Left lung (tissue), 10 donors: ENCODE data around the gene PCBP1. TPM values are rescaled to one million over a fixed set of nuclear protein-coding genes. Genes with fewer than 3 reads are reported as not detected.
A peak's percentile ranks its signal among the peaks of the same experiment; 100 is the strongest.

Experiments used
- ATAC-seq: fragments of 200-7000 bp; cut with Tn5 transposase; one replicate; pipeline ENCODE4 v1.9.1; 2020; ENCODE audit warnings: moderate library complexity
- DNase-seq, 4 donors: peaks; one replicate each; pipeline ENCODE4 v3.0.0-alpha.2; 2013 to 2020
- H3K27ac ChIP-seq, 2 donors: fragments of 200-600 bp; sonication (generic) in 1 of 2; one replicate each; pipeline versions ENCODE4 v1.5.0 to v1.8.0; 2020 to 2021
- H3K27me3 ChIP-seq, 2 donors: fragments of 200-600 bp; sonication (generic) in 1 of 2; one replicate each; pipeline versions ENCODE4 v1.5.0 to v1.8.0; 2020 to 2021
- H3K36me3 ChIP-seq, 2 donors: fragments of 200-600 bp; sonication (generic) in 1 of 2; one replicate each; pipeline versions ENCODE4 v1.5.0 to v1.8.0; 2020 to 2021
- H3K4me1 ChIP-seq, 2 donors: fragments of 200-600 bp; one replicate each; pipeline ENCODE4 v1.8.0; 2021
- H3K4me3 ChIP-seq, 2 donors: fragments of 200-600 bp; sonication (generic) in 1 of 2; one replicate each; pipeline versions ENCODE4 v1.5.0 to v1.8.0; 2020 to 2021; ENCODE audit warnings: mild to moderate bottlenecking in 1 of 2
- H3K9me3 ChIP-seq, 2 donors: fragments of 200-600 bp; sonication (generic) in 1 of 2; one replicate each; pipeline versions ENCODE4 v1.5.0 to v1.8.0; 2020 to 2021
- intact Hi-C, 2 donors: fragments of 100-400 bp; cut with DNase I; formaldehyde crosslinking; loops; one replicate each; pipeline versions ENCODE4 v1.11.2 to v1.14.2; 2022
- polyA plus RNA-seq, 6 donors: library from polyadenylated mRNA; unstranded; fragments of 120-200 nt; gene quantifications; one replicate each; pipeline ENCODE4 v1.2.1, GENCODE V29; 2013; ENCODE audit not compliant: insufficient read length in 6 of 6
- total RNA-seq, 2 donors: library from RNA; stranded (reverse); fragmentation: NEBNext Ultra II Directional; extraction: Animal tissue kit (Norgen Biotek cat#: 25700); gene quantifications; one replicate each; pipeline ENCODE4 v1.2.1, GENCODE V29; 2021
- TF ChIP-seq, protein P1 (sequence below), 2 donors: fragments of 200-600 bp; sonication (generic) in 1 of 2; IDR thresholded peaks; one replicate each; pipeline versions ENCODE4 v1.5.0 to v1.8.0; 2021; ENCODE audit warnings: antibody characterized with exemption in 2 of 2
- donor health status: DM: no; HTN: yes; CAD: no.
- donor health status: DM: no; HTN: no; CAD: no.

Gene PCBP1
- total and polyA plus RNA-seq, 8 donors = 172 to 404 (median 226) TPM

DNA sequence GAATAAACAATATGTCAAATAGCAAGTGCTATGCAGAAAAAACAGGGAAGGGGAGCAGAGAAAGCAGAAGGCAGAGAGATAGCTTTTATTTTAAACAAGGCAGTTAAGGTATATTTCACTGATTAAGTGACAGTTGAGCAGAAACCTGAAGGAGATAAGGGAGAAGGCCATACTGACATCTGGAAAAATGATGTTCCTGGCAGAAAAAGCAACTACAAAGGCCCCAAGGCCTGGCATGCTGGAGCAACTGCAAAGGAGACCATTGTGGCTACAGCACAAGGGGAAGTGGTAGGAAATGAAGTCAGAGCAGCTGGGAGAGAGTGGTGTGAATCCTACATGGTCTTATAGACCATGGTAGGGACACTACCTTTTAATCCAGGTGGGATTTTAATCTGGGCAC is 8.9 kb upstream of the PCBP1 start:
- no peak for ATAC-seq
- Histone ChIP-seq H3K36me3 (peaks cover 0 to 82% of the 10 kb centered on the region in 2 donors), H3K4me3 (no peak overlapping the region)

DNA sequence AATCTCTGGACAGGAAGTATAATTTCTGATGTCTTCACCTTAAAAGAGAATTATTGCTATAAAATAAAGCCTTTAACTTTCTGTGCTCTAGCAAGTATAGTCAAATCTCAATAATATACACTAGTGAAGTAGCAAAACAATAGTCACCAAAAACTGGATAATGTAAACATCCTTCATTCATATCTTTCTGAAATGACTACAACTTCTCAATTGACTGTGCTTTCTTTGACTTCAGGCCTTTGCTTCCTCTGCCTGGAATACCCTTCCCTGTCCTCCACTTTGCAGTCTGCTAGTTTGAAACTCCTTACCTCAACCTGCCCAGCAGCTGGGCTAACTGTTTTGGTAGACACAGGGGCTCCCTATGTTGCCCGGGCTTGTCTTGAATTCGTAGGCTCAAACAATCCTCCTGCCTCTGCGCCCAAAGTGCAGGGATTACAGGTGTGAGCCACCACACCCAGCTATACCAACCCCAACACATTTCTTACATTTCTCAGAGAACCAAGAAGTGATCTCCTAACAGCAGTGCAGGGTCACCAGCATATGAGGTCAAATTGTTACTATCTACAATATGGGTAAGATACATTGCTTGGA is 6.6 kb upstream of the PCBP1 start:
- Histone ChIP-seq H3K4me1 (peaks cover 18 to 72% of the 10 kb centered on the region in 2 donors), H3K4me3 (no peak overlapping the region), H3K27ac (peak overlapping the region in 1 of 2 donors; percentile 48), H3K9me3 (no peaks in the 10 kb centered on the region), H3K36me3 (peaks cover 0 to 75% of the 10 kb centered on the region in 2 donors), H3K27me3 (no peaks in the 10 kb centered on the region)
- DNase-seq (no peak), ATAC-seq (no peak)
- TF ChIP-seq, protein P1, sequence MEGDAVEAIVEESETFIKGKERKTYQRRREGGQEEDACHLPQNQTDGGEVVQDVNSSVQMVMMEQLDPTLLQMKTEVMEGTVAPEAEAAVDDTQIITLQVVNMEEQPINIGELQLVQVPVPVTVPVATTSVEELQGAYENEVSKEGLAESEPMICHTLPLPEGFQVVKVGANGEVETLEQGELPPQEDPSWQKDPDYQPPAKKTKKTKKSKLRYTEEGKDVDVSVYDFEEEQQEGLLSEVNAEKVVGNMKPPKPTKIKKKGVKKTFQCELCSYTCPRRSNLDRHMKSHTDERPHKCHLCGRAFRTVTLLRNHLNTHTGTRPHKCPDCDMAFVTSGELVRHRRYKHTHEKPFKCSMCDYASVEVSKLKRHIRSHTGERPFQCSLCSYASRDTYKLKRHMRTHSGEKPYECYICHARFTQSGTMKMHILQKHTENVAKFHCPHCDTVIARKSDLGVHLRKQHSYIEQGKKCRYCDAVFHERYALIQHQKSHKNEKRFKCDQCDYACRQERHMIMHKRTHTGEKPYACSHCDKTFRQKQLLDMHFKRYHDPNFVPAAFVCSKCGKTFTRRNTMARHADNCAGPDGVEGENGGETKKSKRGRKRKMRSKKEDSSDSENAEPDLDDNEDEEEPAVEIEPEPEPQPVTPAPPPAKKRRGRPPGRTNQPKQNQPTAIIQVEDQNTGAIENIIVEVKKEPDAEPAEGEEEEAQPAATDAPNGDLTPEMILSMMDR (IDR thresholded peaks at IDR 0.05) = no peak
- intact Hi-C loops = loop anchor here in 1 of 2 donors (10.0 kb wide), 1 partner anchor 166 kb away; the partner anchor contains the start of gene MXD1

More for the DNA sequence above, 8.9 kb upstream of the PCBP1 start:
- intact Hi-C loops = no loop called here
- H3K9me3 ChIP-seq = no peaks in the 10 kb centered on the region
- peaks cover 3 to 48% of the 10 kb centered on the region in 2 donors for H3K4me1 ChIP-seq
- TF ChIP-seq, protein P1 (IDR thresholded peaks at IDR 0.05) = no peak
- no peaks in the 10 kb centered on the region for H3K27me3 ChIP-seq
- H3K27ac ChIP-seq = peak overlapping the region; percentile 20 to 74
- DNase-seq = no peak

DNA sequence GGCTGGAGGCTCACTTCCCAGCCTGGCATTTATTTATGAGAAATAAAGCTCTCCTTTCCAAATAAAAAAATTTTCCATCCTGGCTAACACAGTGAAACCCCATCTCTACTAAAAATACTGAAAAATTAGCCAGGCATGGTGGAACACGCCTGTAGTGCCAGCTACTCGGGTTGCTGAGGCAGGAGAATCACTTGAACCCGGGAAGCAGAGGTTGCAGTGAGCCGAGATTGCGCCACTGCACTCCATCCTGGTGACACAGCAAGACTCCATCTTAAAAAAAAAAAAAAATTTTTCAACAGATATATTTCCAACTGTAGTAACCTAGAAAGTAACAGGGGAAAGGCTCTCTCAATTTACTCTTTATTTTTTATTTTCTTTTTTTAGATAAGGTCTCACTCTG is 6.1 kb upstream of the PCBP1 start:
- ATAC-seq = no peak
- Histone ChIP-seq H3K27ac (peak overlapping the region in 1 of 2 donors; percentile 48), H3K27me3 (no peaks in the 10 kb centered on the region), H3K9me3 (no peaks in the 10 kb centered on the region), H3K4me1 (peaks cover 19 to 77% of the 10 kb centered on the region in 2 donors), H3K4me3 (no peak overlapping the region), H3K36me3 (peaks cover 0 to 70% of the 10 kb centered on the region in 2 donors)
- TF ChIP-seq, protein P1 (IDR thresholded peaks at IDR 0.05) = no peak
- DNase-seq = no peak
- intact Hi-C loops = loop anchor here in 1 of 2 donors (10.0 kb wide), 1 partner anchor 166 kb away; the partner anchor contains the start of gene MXD1

DNA sequence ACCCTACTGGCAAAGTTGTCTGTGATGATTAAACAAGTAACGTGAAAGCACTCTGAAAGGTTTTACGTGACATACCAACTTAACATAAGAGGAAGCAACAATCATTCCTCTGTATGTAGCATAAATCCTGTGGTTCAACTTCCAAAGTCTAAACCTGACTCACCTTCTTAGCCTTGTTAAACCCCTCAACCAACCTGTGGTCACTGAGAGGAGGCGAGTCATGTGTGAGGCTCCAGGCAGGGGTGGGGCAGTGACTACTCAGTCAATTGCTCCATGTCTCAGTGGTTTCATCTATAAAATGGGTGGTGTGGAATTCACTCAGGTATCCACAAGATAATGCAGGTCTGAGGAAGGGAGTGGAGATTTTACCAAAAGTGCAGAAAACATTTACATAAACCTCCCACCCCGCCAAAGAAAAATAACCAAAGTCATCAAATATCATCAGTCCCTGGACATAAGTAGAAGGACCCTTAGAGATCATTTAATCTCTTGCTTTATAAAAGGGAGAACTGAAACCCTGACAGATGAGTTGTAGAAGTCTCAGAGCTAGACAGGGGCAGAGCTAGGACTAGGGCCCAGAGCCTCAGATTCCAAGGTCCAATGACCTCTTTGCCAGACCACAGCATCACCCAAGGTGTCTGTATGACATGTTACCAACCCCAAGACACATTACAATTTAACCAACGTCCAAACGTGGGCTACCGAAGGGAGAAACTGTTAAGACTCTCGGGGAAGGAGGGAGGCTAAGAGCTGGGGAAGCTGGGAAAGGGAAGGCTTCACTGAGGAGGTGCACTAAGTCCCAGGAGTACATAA is 3.7 kb upstream of the PCBP1 start:
- Histone ChIP-seq H3K4me3 (no peak overlapping the region), H3K27ac (peak overlapping the region; percentile 100), H3K36me3 (peaks cover 0 to 54% of the 10 kb centered on the region in 2 donors), H3K27me3 (no peaks in the 10 kb centered on the region), H3K9me3 (no peaks in the 10 kb centered on the region), H3K4me1 (peaks cover 17 to 69% of the 10 kb centered on the region in 2 donors)
- intact Hi-C loops = loop anchor here in 1 of 2 donors (10.0 kb wide), 1 partner anchor 169 kb away; the partner anchor contains the start of gene MXD1
- TF ChIP-seq, protein P1 (IDR thresholded peaks at IDR 0.05) = no peak
- DNase-seq (no peak), ATAC-seq (no peak)
